Progenitor cell of endocrine pancreas (in vitro differentiated cells): Measurements from ENCODE around the gene FXYD6. TPM values are rescaled to one million over a fixed set of nuclear protein-coding genes. Genes with fewer than 3 reads are reported as not detected.

ENCODE experiments used
- DNase-seq: peaks from one replicate; pipeline ENCODE4 v3.0.0; 2021; ENCODE audit warnings: low spot score; ENCODE audit not compliant: unreplicated experiment
- H3K27ac Mint-ChIP-seq: 2 replicates; pipeline ENCODE4 v1.8.0; 2021; ENCODE audit warnings: mild to moderate bottlenecking, moderate library complexity, mixed read lengths
- H3K27me3 Mint-ChIP-seq: 2 replicates; pipeline ENCODE4 v1.8.0; 2021; ENCODE audit warnings: mixed read lengths
- H3K36me3 Mint-ChIP-seq: 2 replicates; pipeline ENCODE4 v1.8.0; 2022; ENCODE audit warnings: mixed read lengths; ENCODE audit not compliant: insufficient read depth
- H3K4me1 Mint-ChIP-seq: 2 replicates; pipeline ENCODE4 v1.8.0; 2021; ENCODE audit warnings: low read depth, mixed read lengths
- H3K4me3 Mint-ChIP-seq: 2 replicates; pipeline ENCODE4 v1.8.0; 2021; ENCODE audit warnings: low read depth, mild to moderate bottlenecking, moderate library complexity, mixed read lengths
- H3K9me3 Mint-ChIP-seq: 2 replicates; pipeline ENCODE4 v1.8.0; 2021; ENCODE audit warnings: low read depth, mixed read lengths
- total RNA-seq: library from RNA; stranded (reverse); gene quantifications from 2 replicates; pipeline ENCODE4 v1.2.1, GENCODE V29; 2021
- TF ChIP-seq, protein P1 (sequence below): fragments of 200-600 bp; sonication (generic); IDR thresholded peaks from one replicate; pipeline ENCODE4 v1.5.0; 2021; ENCODE audit warnings: antibody characterized with exemption, mild to moderate bottlenecking; ENCODE audit not compliant: unreplicated experiment

Gene FXYD6
- total RNA-seq, 1 donor from 2014 or later = 28.5 TPM

DNA sequence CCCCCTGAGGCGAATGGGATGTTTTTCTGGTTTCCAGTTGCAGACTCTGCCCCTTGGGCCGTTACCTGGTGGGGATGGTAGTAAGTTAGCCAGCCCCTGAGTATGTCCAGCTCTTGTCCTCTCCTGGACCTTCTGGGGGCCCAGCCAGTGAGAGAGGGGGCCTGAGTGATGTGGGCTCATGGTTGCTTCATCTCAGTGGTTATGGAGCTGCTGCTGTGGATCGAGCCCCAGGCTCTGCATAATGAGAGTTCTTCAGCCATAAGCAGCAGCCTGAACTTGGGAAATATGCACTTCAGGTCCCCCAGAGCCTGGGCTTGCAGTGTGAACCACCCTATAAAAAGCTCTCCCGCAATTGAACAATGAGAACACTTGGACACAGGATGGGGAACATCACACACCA lies 46.8 kb upstream of the FXYD6 start:
- Mint-ChIP-seq H3K36me3 (no peaks in the 10 kb centered on the region), H3K27me3 (no peaks in the 10 kb centered on the region), H3K4me1 (peaks cover under 1% of the 10 kb centered on the region), H3K27ac (no peak overlapping the region), H3K4me3 (no peak overlapping the region), H3K9me3 (no peaks in the 10 kb centered on the region)
- no peak for DNase-seq
- TF ChIP-seq, protein P1, sequence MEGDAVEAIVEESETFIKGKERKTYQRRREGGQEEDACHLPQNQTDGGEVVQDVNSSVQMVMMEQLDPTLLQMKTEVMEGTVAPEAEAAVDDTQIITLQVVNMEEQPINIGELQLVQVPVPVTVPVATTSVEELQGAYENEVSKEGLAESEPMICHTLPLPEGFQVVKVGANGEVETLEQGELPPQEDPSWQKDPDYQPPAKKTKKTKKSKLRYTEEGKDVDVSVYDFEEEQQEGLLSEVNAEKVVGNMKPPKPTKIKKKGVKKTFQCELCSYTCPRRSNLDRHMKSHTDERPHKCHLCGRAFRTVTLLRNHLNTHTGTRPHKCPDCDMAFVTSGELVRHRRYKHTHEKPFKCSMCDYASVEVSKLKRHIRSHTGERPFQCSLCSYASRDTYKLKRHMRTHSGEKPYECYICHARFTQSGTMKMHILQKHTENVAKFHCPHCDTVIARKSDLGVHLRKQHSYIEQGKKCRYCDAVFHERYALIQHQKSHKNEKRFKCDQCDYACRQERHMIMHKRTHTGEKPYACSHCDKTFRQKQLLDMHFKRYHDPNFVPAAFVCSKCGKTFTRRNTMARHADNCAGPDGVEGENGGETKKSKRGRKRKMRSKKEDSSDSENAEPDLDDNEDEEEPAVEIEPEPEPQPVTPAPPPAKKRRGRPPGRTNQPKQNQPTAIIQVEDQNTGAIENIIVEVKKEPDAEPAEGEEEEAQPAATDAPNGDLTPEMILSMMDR = no peak

DNA sequence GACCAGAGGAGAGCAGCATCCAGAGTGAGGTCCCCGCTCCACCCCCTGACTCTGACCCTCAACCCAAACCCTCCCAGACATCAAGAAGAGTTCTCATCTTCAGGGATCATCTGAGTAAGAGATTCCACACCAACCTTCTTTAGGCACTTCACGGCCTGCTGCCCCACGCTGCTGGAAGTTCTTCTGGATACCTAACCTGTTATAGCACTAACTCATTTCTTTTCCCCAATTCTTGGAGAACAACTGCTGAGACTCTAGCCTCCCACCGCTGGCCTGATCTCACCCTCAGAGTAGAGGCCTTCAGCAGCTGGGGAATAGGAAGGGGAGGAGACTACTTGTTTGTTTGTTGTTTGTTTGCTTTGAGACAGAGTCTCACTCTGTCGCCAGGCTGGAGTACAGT lies 45.4 kb upstream of the FXYD6 start:
- H3K27me3 Mint-ChIP-seq = no peaks in the 10 kb centered on the region
- H3K9me3 Mint-ChIP-seq = no peaks in the 10 kb centered on the region
- no peak overlapping the region for H3K4me3 Mint-ChIP-seq
- no peaks in the 10 kb centered on the region for H3K4me1 Mint-ChIP-seq
- DNase-seq = no peak
- no peak overlapping the region for H3K27ac Mint-ChIP-seq
- TF ChIP-seq, protein P1 = no peak
- H3K36me3 Mint-ChIP-seq = no peaks in the 10 kb centered on the region

DNA sequence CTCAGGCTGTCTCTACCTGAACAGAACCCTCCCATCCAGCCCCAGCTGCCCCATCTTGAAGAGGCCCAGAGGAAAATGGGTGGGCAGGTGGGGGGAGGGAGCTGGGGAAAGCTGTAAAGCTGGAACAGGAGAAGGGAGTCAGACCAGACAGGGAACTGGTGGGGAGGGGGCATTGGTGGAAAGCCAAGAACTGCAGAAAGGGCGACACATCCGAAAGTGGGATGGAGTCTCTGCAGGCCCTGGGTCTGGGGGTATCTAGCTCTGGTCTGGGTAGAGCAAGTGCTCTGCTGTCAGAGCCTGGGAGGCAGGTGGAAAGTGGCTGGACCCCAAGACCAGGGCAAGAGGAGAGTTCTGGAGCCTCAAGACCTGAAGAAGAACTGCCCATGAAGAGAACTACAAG lies 45.0 kb upstream of the FXYD6 start:
- H3K27ac Mint-ChIP-seq = no peak overlapping the region
- H3K4me1 Mint-ChIP-seq = no peaks in the 10 kb centered on the region
- H3K4me3 Mint-ChIP-seq = no peak overlapping the region
- TF ChIP-seq, protein P1 = no peak
- H3K36me3 Mint-ChIP-seq = no peaks in the 10 kb centered on the region
- H3K9me3 Mint-ChIP-seq = no peaks in the 10 kb centered on the region
- DNase-seq = no peak
- H3K27me3 Mint-ChIP-seq = peaks cover under 1% of the 10 kb centered on the region

DNA sequence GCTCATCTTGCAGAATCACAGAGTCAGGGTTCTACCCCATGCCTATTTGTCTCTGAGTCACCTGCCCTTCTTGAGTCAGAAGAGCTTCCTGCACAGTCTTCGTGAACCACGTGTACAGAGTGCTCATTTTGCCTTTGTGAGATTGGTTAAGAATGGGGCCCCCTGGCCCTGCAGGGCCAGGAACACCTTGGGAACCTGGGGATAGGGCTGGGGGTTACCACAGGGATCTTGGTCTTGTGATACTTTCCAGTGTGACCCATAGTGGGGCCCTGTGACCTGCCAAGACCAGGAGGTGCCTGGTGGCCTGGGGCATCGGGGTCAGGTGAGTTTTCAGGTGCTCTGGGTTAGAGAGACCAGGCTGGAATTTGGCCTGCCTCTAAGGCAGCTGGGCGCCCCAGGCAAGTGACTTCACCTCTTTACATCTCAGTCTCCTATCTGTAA lies 43.3 kb upstream of the FXYD6 start:
- Mint-ChIP-seq H3K27ac (no peak overlapping the region), H3K9me3 (no peaks in the 10 kb centered on the region), H3K27me3 (peaks cover 12% of the 10 kb centered on the region), H3K4me1 (no peaks in the 10 kb centered on the region), H3K4me3 (no peak overlapping the region), H3K36me3 (no peaks in the 10 kb centered on the region)
- TF ChIP-seq, protein P1 = no peak
- no peak for DNase-seq

DNA sequence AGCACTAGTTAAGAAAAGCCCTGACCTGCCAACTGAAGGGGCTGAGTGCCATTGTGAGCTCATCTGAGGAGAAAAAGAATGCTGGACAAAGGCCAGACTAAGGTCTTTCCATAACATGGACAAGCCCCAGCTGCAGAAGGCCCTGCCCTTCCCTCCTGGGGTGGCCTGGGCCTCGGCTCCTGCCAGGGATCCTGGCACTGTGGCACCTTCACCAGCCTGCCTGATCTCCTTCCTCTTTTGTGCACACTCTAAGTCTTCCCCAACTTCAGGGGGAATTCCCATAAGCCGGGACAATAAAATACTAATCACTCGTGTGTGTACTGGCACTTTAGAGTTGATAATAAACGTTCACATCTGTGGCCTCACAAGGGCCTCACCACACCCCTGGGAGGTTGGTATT lies 42.9 kb upstream of the FXYD6 start:
- DNase-seq = no peak
- Mint-ChIP-seq H3K9me3 (no peaks in the 10 kb centered on the region), H3K4me1 (no peaks in the 10 kb centered on the region), H3K27ac (no peak overlapping the region), H3K36me3 (no peaks in the 10 kb centered on the region), H3K27me3 (peaks cover 13% of the 10 kb centered on the region), H3K4me3 (no peak overlapping the region)
- TF ChIP-seq, protein P1 = no peak
